Right ventricle myocardium superior (tissue), 1 donor: ENCODE data around the gene LRRC1. TPM values are rescaled to one million over a fixed set of nuclear protein-coding genes. Genes with fewer than 3 reads are reported as not detected.

Experiments used
- ATAC-seq: fragments of 200-7000 bp; cut with Tn5 transposase; one replicate; pipeline ENCODE4 v1.9.1; 2020; ENCODE audit warnings: mild to moderate bottlenecking; ENCODE audit not compliant: poor library complexity
- DNase-seq: peaks from one replicate; pipeline ENCODE4 v3.0.0-alpha.2; 2020
- intact Hi-C: fragments of 100-400 bp; cut with DNase I; formaldehyde crosslinking; loops from one replicate; pipeline ENCODE4 v1.11.2; 2022
- total RNA-seq: library from RNA; stranded (reverse); fragmentation: NEBNext Ultra II Directional; extraction: Animal tissue kit (Norgen Biotek cat#: 25700); gene quantifications from one replicate; pipeline ENCODE4 v1.2.1, GENCODE V29; 2021
- donor health status: DM: no; HTN: yes; CAD: no; lungs with severe emphysema.

The LRRC1 gene
- total RNA-seq, 1 donor from 2014 or later: 1.8 TPM

- ATAC-seq (no peak), DNase-seq (no peak)
- intact Hi-C loops: no loop called here
These were observed 65.7 kb downstream of the LRRC1 start for GRCh38 chr6:53860511-53860910.

GRCh38 chr6:53861518-53861917, 66.7 kb downstream of the LRRC1 start:
- DNase-seq: no peak
- ATAC-seq: no peak
- intact Hi-C loops: no loop called here

- ATAC-seq (no peak), DNase-seq (no peak)
- intact Hi-C loops: no loop called here
These were observed 68.1 kb downstream of the LRRC1 start for GRCh38 chr6:53862662-53863462.

DNA sequence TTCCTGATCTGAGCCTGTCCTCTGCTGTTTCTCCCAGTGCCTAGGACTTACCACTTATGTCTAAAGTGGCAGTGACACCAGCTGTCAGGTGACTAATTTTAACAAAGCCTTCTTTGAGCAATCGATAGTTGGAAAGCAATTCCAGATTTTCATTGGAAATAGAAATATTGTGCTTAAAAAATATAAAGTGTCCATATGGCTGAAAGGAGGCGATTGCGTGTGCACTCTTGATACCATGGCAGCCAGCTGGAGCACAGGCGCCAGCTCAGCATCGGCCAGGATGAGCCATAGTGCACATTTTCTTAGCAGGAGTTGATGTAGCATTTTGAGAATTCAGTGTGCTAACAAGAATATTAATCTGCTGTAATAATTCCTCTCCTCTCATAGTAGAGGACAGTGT, 70.0 kb downstream of the LRRC1 start:
- intact Hi-C loops: no loop called here
- ATAC-seq: no peak

GRCh38 chr6:53866226-53866625, 71.4 kb downstream of the LRRC1 start:
- ATAC-seq (no peak), DNase-seq (no peak)
- intact Hi-C loops: no loop called here

More for the DNA sequence above, 70.0 kb downstream of the LRRC1 start:
- DNase-seq: no peak

DNA sequence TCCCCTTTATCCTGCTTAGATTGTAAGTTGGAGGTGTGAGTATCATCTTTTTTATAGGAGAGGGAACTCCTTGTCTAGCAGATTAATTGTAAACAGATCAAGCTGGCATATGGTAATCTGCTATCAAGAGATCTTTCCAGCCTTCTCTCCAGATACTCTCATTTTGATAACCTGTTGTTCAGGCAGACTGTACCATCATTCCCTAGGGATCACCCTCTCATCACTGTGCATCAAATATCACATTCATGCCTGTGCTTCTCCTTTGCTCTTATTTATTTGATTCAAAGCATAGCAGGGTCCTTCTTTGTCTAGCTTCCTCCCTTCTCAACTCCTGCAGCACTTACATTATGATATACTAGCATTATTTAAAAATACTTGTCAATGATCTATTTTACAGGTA, 73.8 kb downstream of the LRRC1 start:
- DNase-seq (no peak), ATAC-seq (no peak)
- intact Hi-C loops: no loop called here

GRCh38 chr6:53869964-53870363, 75.2 kb downstream of the LRRC1 start:
- DNase-seq: no peak
- no peak for ATAC-seq
- intact Hi-C loops: no loop called here

DNA sequence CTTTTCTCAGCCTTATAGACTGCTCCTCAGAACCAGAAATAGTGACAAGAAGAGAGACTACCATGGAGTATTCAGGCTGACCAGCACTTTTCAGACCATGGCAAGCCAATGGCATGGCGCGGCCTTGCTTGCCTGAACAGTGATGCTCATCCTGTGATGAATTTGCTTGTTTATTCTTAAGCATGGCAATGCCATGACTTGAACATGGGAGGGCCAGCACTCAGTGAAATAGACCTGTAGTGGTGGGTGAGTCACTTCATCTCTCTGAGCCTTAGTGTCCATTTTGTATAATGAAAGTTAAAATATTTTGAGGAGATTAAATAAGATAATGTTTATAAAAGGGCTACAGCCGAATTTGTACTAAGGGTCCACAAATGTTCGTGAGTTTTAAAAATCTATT, 79.1 kb downstream of the LRRC1 start:
- intact Hi-C loops: no loop called here
- ATAC-seq (no peak), DNase-seq (no peak)

DNA sequence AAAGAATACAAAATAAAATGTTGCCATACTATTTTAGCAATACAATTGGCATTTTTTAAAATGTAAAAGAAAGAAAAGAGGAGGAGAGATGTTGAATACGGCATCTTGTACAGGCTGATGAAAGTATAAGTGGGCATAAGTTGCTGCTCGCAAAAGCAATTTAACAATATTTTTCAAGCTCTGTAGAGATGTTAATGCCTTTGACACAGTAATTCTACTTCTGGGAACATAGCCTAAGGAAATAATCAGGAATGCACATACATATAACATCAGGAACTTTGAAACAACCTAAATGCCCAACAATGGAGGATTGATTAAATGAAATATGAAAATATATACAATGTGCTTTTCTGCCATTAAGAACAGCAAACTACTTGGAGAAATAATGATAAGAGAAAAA, 80.2 kb downstream of the LRRC1 start:
- no peak for ATAC-seq
- intact Hi-C loops: no loop called here

GRCh38 chr6:53877151-53877550, 82.3 kb downstream of the LRRC1 start:
- DNase-seq: no peak
- intact Hi-C loops: no loop called here
- no peak for ATAC-seq

More for the DNA sequence above, 80.2 kb downstream of the LRRC1 start:
- no peak for DNase-seq

GRCh38 chr6:53878808-53879207, 84.0 kb downstream of the LRRC1 start:
- DNase-seq (no peak), ATAC-seq (no peak)
- intact Hi-C loops: no loop called here

- DNase-seq (no peak), ATAC-seq (no peak)
- intact Hi-C loops: no loop called here
These were observed 84.8 kb downstream of the LRRC1 start for GRCh38 chr6:53879608-53880007.

- DNase-seq: no peak
- ATAC-seq: no peak
- intact Hi-C loops: no loop called here
These were observed 92.5 kb downstream of the LRRC1 start for GRCh38 chr6:53887316-53887715.

- ATAC-seq: no peak
- intact Hi-C loops: no loop called here
- no peak for DNase-seq
These were observed 94.1 kb downstream of the LRRC1 start for GRCh38 chr6:53888931-53889330.

DNA sequence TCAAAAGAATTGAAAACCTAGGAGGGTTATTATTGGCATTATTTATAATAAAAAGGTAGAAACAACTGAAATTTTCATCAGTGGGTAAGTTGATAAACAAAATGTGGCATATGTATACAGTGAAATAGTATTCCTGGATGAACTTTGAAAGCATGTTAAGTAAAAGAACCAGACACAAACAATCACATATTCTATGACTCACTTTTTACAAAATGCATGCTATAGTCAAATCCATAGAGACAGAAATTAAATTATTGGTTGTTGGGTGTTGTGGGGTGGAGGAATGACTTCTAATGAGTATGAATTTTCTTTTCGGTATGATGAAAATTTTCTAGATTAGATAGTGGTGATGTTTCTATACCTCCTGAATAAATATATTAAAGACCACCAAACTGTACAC, 94.6 kb downstream of the LRRC1 start:
- DNase-seq (no peak), ATAC-seq (no peak)
- intact Hi-C loops: no loop called here

- no peak for ATAC-seq
- intact Hi-C loops: no loop called here
- no peak for DNase-seq
These were observed 97.9 kb downstream of the LRRC1 start for GRCh38 chr6:53892707-53893106.

DNA sequence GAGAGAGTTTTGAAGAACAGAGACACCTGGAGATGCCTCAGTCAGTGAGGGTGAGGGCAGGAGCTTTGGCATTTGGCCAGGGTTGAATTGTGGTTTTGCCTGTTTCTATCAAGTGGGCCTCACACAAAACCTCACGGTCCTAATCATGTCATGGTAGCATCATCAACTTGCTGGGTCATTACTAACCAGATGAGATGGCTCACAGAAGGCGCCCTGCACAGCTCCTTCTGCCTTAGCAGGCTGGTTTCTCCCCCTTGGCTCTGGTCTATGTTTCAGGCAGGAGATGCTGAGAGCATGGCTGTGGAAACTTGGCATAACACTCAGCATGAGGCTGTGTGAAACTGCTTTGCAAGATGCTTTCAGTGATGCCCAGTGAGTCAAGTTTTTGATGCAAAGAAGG, 99.3 kb downstream of the LRRC1 start:
- ATAC-seq (peak; percentile 29), DNase-seq (no peak)
- intact Hi-C loops: no loop called here

- DNase-seq (no peak), ATAC-seq (no peak)
- intact Hi-C loops: no loop called here
These were observed 101.4 kb downstream of the LRRC1 start for GRCh38 chr6:53896196-53896595.

DNA sequence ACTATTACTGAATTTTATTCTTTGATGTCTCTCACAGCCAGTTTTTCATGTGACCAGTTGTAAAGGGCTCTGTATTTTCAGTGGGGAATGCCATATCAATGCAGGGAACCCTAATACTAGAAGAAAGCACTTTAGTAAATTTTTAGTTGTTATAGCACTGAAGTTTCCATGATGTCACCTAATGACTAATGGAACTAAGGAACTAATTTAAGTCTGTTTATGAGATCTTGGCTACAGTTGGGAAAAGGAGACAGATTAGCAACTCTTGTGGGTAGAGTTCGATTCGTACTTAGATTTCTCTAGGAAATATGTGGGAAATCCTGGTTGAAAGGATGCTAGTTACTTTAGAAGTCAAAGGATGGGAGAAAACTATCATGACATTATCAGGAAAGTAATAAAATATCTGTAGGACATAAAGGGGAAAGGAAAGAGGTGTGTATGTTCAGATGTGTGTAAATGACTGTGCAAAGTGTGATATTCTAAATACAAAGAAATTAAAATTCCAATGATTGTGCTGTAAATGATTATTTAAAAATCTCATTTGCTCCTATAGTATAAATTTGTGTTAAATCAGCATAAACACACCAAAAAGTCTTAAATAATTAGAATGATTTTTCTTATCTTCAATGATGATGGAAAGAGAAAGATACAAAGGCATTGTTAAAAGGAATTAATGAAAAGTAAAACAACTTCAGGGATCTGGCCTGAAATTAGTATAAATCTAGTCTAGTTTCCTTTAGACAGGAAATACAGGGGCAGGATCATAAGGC, 103.4 kb downstream of the LRRC1 start:
- no peak for ATAC-seq
- intact Hi-C loops: no loop called here
- no peak for DNase-seq

DNA sequence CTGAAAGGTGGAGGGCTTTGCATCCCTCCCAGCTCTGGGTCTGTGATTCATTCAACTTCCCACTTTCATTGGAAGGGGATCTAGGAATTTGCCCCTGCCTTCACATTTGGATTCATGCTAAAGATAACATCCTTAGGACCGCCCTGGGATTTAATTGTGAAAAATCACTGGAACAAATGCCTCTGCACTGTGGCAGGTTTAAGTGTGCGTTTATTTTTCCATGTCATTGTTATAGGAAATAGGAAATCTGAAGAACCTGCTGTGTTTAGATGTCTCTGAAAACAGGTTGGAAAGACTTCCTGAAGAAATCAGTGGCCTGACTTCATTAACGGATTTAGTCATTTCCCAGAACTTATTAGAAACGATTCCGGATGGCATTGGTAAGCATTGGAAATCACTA, 104.7 kb downstream of the LRRC1 start:
- intact Hi-C loops: no loop called here
- ATAC-seq (no peak), DNase-seq (no peak)
